ENCODE data around the gene FKTN. TPM values are rescaled to one million over a fixed set of nuclear protein-coding genes. Genes with fewer than 3 reads are reported as not detected.

FKTN gene
- total RNA-seq, 4 donors from 2014 or later = 10.6 to 39.2 (median 26.8) TPM

DNA sequence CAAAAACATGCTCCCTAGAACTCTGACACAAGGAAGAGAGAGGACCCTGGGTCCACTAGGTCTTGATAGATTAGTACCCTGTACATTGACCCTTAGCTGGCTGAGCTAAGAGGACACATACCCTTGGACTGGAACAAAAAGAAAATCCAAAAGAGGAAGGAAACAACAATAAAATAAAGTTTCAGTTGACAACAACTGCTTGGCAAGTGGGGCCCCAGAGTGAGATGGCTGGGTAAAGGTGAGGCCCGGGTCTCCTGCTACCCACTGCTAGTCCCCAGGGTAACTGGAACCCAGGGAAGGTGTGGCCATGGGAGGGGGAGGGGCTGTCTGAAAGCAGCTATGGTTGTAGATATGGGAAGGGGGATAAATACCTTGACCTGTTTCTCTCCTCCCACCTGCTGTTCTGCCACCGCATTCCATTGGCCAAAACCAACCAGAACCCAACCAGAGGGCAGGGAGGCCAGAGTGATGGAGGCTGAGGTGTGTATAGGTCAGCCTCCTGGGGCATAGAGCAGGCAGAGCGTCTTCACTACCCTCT, 116.0 kb downstream of the FKTN start:
- 80 to 85% methylated on average over 3 of the region's 3 CpGs for WGBS, 2 donors
- H3K27ac ChIP-seq = no peak overlapping the region
- no peaks in the 10 kb centered on the region for H3K4me1 ChIP-seq
- no peaks in the 10 kb centered on the region for H3K27me3 ChIP-seq
- no peak overlapping the region for H3K4me3 ChIP-seq (replicated peaks in 1 of 3)
- TF ChIP-seq, protein P1, sequence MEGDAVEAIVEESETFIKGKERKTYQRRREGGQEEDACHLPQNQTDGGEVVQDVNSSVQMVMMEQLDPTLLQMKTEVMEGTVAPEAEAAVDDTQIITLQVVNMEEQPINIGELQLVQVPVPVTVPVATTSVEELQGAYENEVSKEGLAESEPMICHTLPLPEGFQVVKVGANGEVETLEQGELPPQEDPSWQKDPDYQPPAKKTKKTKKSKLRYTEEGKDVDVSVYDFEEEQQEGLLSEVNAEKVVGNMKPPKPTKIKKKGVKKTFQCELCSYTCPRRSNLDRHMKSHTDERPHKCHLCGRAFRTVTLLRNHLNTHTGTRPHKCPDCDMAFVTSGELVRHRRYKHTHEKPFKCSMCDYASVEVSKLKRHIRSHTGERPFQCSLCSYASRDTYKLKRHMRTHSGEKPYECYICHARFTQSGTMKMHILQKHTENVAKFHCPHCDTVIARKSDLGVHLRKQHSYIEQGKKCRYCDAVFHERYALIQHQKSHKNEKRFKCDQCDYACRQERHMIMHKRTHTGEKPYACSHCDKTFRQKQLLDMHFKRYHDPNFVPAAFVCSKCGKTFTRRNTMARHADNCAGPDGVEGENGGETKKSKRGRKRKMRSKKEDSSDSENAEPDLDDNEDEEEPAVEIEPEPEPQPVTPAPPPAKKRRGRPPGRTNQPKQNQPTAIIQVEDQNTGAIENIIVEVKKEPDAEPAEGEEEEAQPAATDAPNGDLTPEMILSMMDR (IDR thresholded peaks at IDR 0.05) = no peak
- no peak for TF ChIP-seq POLR2A (IDR thresholded peaks at IDR 0.05)
- no peaks in the 10 kb centered on the region for H3K9me3 ChIP-seq
- H3K36me3 ChIP-seq = no peaks in the 10 kb centered on the region
- intact Hi-C loops (cut with DNase I) = no loop called here
- DNase-seq = no peak

DNA sequence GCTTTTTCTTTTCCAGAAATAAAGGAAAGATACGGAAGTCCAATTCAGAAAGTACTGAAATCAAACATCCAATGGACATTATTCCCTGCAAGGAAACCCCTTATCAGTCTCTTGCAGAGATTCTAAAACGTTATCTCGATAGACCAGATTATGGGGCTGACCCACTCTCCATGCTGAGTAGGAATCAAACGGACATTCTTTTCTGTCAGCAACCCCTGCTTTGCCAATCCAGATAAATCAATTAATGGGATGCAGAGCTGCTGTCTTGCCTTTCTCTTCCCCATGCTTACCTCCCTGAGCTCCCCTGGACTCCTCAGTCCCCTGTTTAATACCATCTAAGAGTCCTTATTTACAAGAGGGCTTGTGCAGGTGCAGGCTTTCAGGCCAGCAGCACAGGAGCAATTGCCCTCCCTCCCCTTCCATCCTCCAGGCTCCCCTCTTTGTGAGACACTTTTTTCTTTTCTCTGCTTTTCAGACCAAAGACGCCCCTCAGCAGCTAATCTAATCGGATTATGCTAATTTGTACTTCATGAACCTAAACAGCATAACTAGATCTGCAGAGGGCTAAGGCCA, 118.5 kb downstream of the FKTN start:
- 62 to 63% methylated on average over 6 of the region's 6 CpGs for WGBS, 2 donors
- Histone ChIP-seq H3K27me3 (no peaks in the 10 kb centered on the region), H3K36me3 (no peaks in the 10 kb centered on the region), H3K4me3 (replicated peaks in 1 of 3) (no peak overlapping the region), H3K4me1 (no peaks in the 10 kb centered on the region), H3K27ac (no peak overlapping the region), H3K9me3 (no peaks in the 10 kb centered on the region)
- TF ChIP-seq POLR2A (IDR thresholded peaks at IDR 0.05) = no peak
- TF ChIP-seq, protein P1 (IDR thresholded peaks at IDR 0.05) = no peak
- no peak for DNase-seq
- intact Hi-C loops (cut with DNase I) = no loop called here

DNA sequence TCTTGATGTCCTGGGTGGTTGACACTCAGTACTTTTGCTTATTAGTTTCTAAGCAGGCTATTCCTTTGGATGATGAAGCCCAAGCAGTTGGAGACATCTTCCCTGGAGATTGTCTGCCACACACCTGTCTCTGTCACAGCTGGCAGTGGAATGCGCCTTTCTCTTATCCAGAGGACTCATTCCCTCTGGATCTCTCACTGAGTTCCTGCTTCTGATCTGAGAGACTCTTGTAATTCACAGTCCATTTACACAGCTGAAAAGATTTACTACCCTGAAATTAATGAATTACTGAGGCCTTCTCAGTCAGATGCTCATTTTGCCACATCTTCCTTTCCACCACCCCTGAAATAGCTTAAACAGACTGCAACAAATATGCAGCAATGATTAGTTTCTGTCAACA, 120.2 kb downstream of the FKTN start:
- Histone ChIP-seq H3K27ac (no peak overlapping the region), H3K27me3 (no peaks in the 10 kb centered on the region), H3K4me3 (replicated peaks in 1 of 3) (no peak overlapping the region), H3K4me1 (no peaks in the 10 kb centered on the region), H3K36me3 (no peaks in the 10 kb centered on the region), H3K9me3 (no peaks in the 10 kb centered on the region)
- TF ChIP-seq, protein P1 (IDR thresholded peaks at IDR 0.05) = no peak
- no peak for TF ChIP-seq POLR2A (IDR thresholded peaks at IDR 0.05)
- WGBS, 2 donors = 90 to 96% methylated on average over 1 of the region's 1 CpG
- intact Hi-C loops (cut with DNase I) = no loop called here
- no peak for DNase-seq

DNA sequence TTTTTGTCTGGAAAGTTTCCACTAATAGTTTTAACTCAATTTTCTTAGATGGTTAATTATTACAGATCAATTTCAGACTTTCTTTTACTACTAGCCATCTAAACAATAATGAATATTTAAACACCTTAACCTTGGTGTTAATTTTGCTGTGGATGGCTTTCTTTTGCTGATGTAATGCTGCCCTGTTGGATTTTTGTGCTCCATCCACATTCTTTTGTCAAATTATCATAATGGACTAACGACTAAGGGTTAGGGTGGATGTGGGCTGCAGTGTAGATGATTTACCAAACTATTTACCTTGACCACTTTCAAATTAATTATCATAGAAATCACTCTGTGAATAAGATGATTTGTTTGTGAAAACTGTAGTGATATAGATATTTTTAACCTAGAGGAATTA, 120.8 kb downstream of the FKTN start:
- Histone ChIP-seq H3K4me1 (no peaks in the 10 kb centered on the region), H3K27me3 (no peaks in the 10 kb centered on the region), H3K36me3 (no peaks in the 10 kb centered on the region), H3K27ac (no peak overlapping the region), H3K4me3 (replicated peaks in 1 of 3) (no peak overlapping the region), H3K9me3 (no peaks in the 10 kb centered on the region)
- TF ChIP-seq, protein P1 (IDR thresholded peaks at IDR 0.05) = no peak
- no peak for TF ChIP-seq POLR2A (IDR thresholded peaks at IDR 0.05)
- WGBS, 2 donors = 59 to 60% methylated on average over 1 of the region's 1 CpG
- intact Hi-C loops (cut with DNase I) = no loop called here
- no peak for DNase-seq

DNA sequence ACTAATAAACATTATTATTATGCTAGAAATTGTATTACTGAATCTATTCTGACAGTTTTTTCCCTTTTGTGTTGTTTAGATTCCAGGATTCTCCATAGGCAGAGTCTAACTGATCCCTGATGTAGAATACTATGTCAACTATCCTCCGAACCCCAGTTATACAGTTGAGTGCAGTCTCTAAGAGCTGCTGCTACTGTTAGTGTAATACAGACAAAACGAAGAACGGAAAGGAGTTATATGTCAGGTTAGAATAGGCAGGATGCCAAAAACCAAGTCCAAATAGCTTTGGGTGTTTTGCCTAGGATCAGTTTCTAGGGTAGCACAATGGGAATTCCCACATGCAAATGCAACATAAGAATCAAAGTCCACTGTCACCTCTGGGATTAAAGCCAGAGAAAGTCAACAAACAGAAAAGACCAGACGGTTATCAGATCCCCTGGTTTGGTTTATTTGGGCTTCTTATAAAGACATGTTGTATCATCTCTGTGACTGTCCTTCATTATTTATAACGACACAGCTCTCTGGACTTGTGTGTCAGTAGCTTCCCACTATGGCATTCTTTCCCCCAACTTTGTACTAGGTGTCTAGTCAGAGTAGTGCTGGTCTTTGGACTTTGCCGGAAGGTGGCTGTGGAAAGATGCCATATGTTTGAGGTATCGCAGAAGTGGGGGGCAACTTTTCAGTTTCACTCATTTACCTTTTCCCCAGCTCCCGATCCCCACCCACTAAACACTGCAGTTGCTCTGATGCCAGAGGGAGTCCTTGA, 121.5 kb downstream of the FKTN start:
- Histone ChIP-seq H3K4me3 (replicated peaks in 1 of 3) (no peak overlapping the region), H3K27ac (no peak overlapping the region), H3K9me3 (no peaks in the 10 kb centered on the region), H3K27me3 (no peaks in the 10 kb centered on the region), H3K4me1 (no peaks in the 10 kb centered on the region), H3K36me3 (no peaks in the 10 kb centered on the region)
- intact Hi-C loops (cut with DNase I) = no loop called here
- DNase-seq = no peak
- WGBS, 2 donors = 69 to 72% methylated on average over 8 of the region's 8 CpGs
- TF ChIP-seq POLR2A (IDR thresholded peaks at IDR 0.05) = no peak
- TF ChIP-seq, protein P1 (IDR thresholded peaks at IDR 0.05) = no peak
